CD1c-positive myeloid dendritic cell (primary cell): ENCODE measurements around the gene RNMT.
"Not testable (repeated sequence)": the region's sequence is repeated elsewhere in the genome, so short reads cannot be mapped to it uniquely, and the experiment has no call there.

Experiments used
- DNase-seq: peaks from one replicate; pipeline ENCODE4 v3.0.0-alpha.2; 2016; ENCODE audit errors: extremely low spot score

The RNMT gene

GRCh38 chr18:13726232-13726971 lies at the start of gene RNMT, which contains the start of gene FAM210A:
RNMT (plus strand) TSS chr18:13726673; CDS start chr18:13731518, 4,845 bp downstream.
FAM210A (minus strand) TSS chr18:13726558; CDS start chr18:13682077, 44,481 bp downstream.
- peak; percentile 99 for DNase-seq

- DNase-seq = not testable (repeated sequence)
These were observed 49.1 kb upstream of the RNMT start for GRCh38 chr18:13677350-13677749.

- DNase-seq = no peak
These were observed 45.9 kb upstream of the RNMT start for GRCh38 chr18:13680612-13681011.

GRCh38 chr18:13681701-13682100 lies 44.8 kb upstream of the RNMT start:
- no peak for DNase-seq

- no peak for DNase-seq
These were observed 41.9 kb upstream of the RNMT start for GRCh38 chr18:13684546-13684945.

- DNase-seq = no peak
These were observed 38.0 kb upstream of the RNMT start for GRCh38 chr18:13688191-13689136.

- DNase-seq = not testable (repeated sequence)
These were observed 36.4 kb upstream of the RNMT start for GRCh38 chr18:13690060-13690459.

- not testable (repeated sequence) for DNase-seq
These were observed 31.1 kb upstream of the RNMT start for GRCh38 chr18:13695337-13695736.

- no peak for DNase-seq
These were observed 29.5 kb upstream of the RNMT start for GRCh38 chr18:13696961-13697360.

GRCh38 chr18:13700153-13700552 lies 26.3 kb upstream of the RNMT start:
- no peak for DNase-seq

- no peak for DNase-seq
These were observed 22.6 kb upstream of the RNMT start for GRCh38 chr18:13703899-13704298.

GRCh38 chr18:13710414-13710831 lies 16.1 kb upstream of the RNMT start:
- peak; percentile 40 for DNase-seq

- DNase-seq = no peak
These were observed 13.9 kb upstream of the RNMT start for GRCh38 chr18:13712400-13713131.

- DNase-seq = no peak
These were observed 12.9 kb upstream of the RNMT start for GRCh38 chr18:13713455-13714055.

- no peak for DNase-seq
These were observed 11.1 kb upstream of the RNMT start for GRCh38 chr18:13715330-13715729.

GRCh38 chr18:13716916-13717315 lies 9.6 kb upstream of the RNMT start:
- DNase-seq = no peak

- DNase-seq = no peak
These were observed 6.3 kb upstream of the RNMT start for GRCh38 chr18:13720123-13720522.

GRCh38 chr18:13720847-13721246 lies 5.6 kb upstream of the RNMT start:
- DNase-seq = no peak

- DNase-seq = no peak
These were observed 774 bp upstream of the RNMT start for GRCh38 chr18:13725566-13726231.

GRCh38 chr18:13726972-13727331 lies 479 bp downstream of the RNMT start:
- no peak for DNase-seq

- DNase-seq = no peak
These were observed 4.0 kb downstream of the RNMT start for GRCh38 chr18:13730481-13730880.
